Measurements from ENCODE around the gene LIN37. TPM values are rescaled to one million over a fixed set of nuclear protein-coding genes. Genes with fewer than 3 reads are reported as not detected.

Gene LIN37
- total RNA-seq, 1 experiment from 2014 or later: 10.1 TPM

DNA sequence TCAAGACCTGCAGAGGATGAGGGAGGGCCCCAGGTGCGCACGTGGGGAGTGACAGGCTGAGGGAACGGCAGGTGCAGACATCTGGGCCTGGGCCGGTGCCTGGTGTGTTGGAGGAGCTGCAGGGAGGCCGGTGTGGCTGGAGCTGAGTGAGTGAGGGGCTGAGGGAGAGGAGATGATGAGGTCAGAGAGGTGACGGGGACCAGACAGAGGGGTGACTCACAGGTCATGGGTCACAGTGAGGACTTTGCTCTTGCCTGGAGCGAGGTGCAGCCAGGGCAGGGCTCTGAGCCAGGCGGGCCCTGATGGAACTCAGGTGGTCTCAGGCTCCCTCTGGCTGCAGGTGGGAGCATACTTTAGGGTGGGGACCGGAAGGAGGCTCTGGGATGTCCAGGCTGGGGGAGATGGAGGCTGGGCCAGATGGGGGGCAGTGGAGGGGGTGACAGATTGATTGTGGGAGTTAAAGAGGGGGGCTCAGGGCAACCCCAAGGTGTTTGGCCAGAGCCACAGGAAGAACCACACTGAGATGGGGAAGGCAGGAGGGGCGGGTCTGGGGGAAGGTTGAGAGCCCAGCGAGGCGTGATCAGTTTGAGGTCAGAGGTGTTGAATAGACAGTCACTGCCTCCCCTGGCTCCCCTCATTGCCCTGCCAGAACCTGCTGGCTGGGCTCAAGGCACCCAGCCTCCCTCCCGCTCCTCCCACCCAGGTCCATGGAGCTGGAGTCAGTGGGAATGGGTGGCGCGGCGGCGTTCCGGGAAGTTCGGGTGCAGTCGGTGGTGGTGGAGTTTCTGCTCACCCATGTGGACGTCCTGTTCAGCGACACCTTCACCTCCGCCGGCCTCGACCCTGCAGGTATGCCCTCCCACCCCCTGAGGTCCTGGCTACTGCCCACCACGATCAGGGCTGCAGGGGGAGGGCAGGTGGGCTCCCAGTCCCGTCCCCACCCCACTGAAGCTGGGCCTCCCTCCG lies 35.4 kb downstream of the LIN37 start (continued):
- TF ChIP-seq, protein P1, sequence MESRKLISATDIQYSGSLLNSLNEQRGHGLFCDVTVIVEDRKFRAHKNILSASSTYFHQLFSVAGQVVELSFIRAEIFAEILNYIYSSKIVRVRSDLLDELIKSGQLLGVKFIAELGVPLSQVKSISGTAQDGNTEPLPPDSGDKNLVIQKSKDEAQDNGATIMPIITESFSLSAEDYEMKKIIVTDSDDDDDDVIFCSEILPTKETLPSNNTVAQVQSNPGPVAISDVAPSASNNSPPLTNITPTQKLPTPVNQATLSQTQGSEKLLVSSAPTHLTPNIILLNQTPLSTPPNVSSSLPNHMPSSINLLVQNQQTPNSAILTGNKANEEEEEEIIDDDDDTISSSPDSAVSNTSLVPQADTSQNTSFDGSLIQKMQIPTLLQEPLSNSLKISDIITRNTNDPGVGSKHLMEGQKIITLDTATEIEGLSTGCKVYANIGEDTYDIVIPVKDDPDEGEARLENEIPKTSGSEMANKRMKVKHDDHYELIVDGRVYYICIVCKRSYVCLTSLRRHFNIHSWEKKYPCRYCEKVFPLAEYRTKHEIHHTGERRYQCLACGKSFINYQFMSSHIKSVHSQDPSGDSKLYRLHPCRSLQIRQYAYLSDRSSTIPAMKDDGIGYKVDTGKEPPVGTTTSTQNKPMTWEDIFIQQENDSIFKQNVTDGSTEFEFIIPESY (IDR thresholded peaks at IDR 0.05; ENCODE audit: extremely low read depth, insufficient replicate concordance, low read length): no peak
- no peak for TF ChIP-seq ELF1 (IDR thresholded peaks at IDR 0.05; ENCODE audit: borderline replicate concordance, low read depth)
- TF ChIP-seq SP1 (IDR thresholded peaks at IDR 0.05; ENCODE audit: low read depth): no peak
- no peak for TF ChIP-seq CEBPB (IDR thresholded peaks at IDR 0.05; ENCODE audit: low read depth)
- no peak for TF ChIP-seq SRF (IDR thresholded peaks at IDR 0.05; ENCODE audit: low read depth)
- TF ChIP-seq ZFX (IDR thresholded peaks at IDR 0.05): no peak
- TF ChIP-seq, protein P2, sequence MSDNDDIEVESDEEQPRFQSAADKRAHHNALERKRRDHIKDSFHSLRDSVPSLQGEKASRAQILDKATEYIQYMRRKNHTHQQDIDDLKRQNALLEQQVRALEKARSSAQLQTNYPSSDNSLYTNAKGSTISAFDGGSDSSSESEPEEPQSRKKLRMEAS (IDR thresholded peaks at IDR 0.05): no peak
- TF ChIP-seq EZH2 (IDR thresholded peaks at IDR 0.05): no peak
- TF ChIP-seq EZH2phosphoT487 (IDR thresholded peaks at IDR 0.05; ENCODE audit: borderline replicate concordance): no peak
- TF ChIP-seq YY1 (IDR thresholded peaks at IDR 0.05; ENCODE audit: extremely low read depth, insufficient replicate concordance, low read depth, low read length): no peak
- TF ChIP-seq, protein P3, sequence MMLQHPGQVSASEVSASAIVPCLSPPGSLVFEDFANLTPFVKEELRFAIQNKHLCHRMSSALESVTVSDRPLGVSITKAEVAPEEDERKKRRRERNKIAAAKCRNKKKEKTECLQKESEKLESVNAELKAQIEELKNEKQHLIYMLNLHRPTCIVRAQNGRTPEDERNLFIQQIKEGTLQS (IDR thresholded peaks at IDR 0.05): no peak
- TF ChIP-seq JUND (IDR thresholded peaks at IDR 0.05): no peak

All from HCT116 (cell line).